Naive thymus-derived CD8-positive, alpha-beta T cell (primary cell): ENCODE measurements around the gene KCP. TPM values are rescaled to one million over a fixed set of nuclear protein-coding genes. Genes with fewer than 3 reads are reported as not detected.

Experiments
- ATAC-seq, 2 donors: fragments of 150-1000 bp; cut with Tn5 transposase in 1 of 2; sonication (Bioruptor Pico), chemical (Tn5 transposase) in 1 of 2; 1 replicate in 1 of 2; 2 replicates in 1 of 2; pipeline ENCODE4 v1.10.0; 2021; ENCODE audit warnings: mild to moderate bottlenecking in 2 of 2, moderate library complexity in 2 of 2
- POLR2A ChIA-PET: fragments of 350-600 bp; sonication (Branson Sonifier 250); formaldehyde crosslinking; loops from one replicate; lab custom pipeline; 2021; ENCODE audit warnings: antibody characterized with exemption; lab: Charles Lee
- DNase-seq, 10 donors: peaks; one replicate each; pipeline versions ENCODE4 v3.0.0 to v3.0.0-alpha.2; 2020 to 2022
- H3K27ac Mint-ChIP-seq, 10 donors: one replicate each; pipeline ENCODE4 v1.8.0; 2020 to 2022; ENCODE audit warnings: mild to moderate bottlenecking in 10 of 10, mixed read lengths in 10 of 10, moderate library complexity in 4 of 10, inconsistent platforms in 1 of 10
- H3K27me3 Mint-ChIP-seq, 5 donors: one replicate each; pipeline ENCODE4 v1.8.0; 2021 to 2022; ENCODE audit warnings: mixed read lengths in 5 of 5
- H3K36me3 Mint-ChIP-seq, 3 donors: one replicate each; pipeline ENCODE4 v1.8.0; 2020 to 2022; ENCODE audit warnings: mixed read lengths in 3 of 3, mild to moderate bottlenecking in 2 of 3, inconsistent platforms in 1 of 3
- H3K4me1 Mint-ChIP-seq, 4 donors: one replicate each; pipeline ENCODE4 v1.8.0; 2021 to 2022; ENCODE audit warnings: mixed read lengths in 4 of 4
- H3K4me3 Mint-ChIP-seq, 10 donors: one replicate each; pipeline ENCODE4 v1.8.0; 2020 to 2022; ENCODE audit warnings: mild to moderate bottlenecking in 10 of 10, mixed read lengths in 10 of 10, moderate library complexity in 6 of 10, inconsistent platforms in 1 of 10
- H3K9me3 Mint-ChIP-seq, 9 donors: one replicate each; pipeline ENCODE4 v1.8.0; 2020 to 2022; ENCODE audit warnings: mixed read lengths in 9 of 9, mild to moderate bottlenecking in 3 of 9, inconsistent platforms in 1 of 9, moderate library complexity in 1 of 9
- polyA plus RNA-seq, 3 donors: library from polyadenylated mRNA; unstranded; fragments of 300-500 nt; fragmentation: Illumina TruSeq; gene quantifications; one replicate each; pipeline ENCODE4 v1.2.3, GENCODE V29; 2021
- total RNA-seq, 8 experiments: library from RNA in 2 of 8; stranded (reverse) in 2 of 8; gene quantifications; one replicate each; pipeline ENCODE4 v1.2.3 and lab custom pipeline; 2021 to 2026

KCP gene
- total and polyA plus RNA-seq, 5 experiments from 2014 or later, result 0.29 to 0.33 TPM; not detected in 3

DNA sequence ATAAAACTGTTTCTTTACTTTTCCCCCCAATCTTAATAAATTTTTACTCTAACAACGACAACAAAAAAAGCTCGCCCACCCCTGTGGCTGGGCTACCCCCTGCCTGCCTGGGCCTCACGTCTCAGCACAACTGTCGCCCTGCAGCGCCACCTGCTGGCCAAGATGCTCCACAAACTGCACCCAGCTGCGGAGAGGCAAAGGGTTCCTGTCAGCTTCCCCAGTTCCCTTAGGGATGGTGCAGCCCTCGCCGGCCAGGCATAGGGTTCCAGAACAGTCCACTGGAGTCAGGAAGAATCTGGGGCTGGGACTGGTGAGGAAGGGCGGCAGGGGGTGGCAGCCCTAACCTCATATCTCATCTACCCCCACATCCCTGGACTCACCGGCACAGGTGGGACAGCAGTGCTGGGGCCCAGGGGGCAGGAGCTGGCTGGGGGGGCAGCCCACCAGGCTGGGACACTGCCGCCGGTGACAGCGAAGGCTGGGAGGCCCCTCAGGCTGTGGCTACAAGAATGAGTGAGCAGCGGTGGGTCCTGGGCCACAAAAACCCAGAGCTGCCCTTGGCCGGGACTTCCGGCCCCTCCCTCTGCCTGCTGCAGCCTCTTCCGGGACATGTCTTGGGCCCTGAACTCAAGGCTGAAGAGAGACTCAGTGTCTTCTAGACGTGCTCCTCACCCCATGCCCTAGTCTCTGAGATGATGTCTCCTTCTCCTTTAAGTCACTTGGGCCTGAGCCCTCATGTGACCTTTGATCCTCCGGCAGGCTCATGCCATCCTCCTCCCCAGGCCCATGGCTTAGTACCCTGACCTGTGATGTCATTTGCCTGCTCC, 26.7 kb downstream of the KCP start:
- Mint-ChIP-seq H3K4me1 (peaks cover 0 to 4% (median under 1%) of the 10 kb centered on the region in 4 donors), H3K4me3 (peak overlapping the region in 1 of 10 donors; percentile 60), H3K9me3 (no peaks in the 10 kb centered on the region), H3K27me3 (peaks cover 2 to 22% (median 9%) of the 10 kb centered on the region in 5 donors), H3K27ac (peak overlapping the region in 3 of 10 donors; percentile 19 to 70 (median 35)), H3K36me3 (no peaks in the 10 kb centered on the region)
- POLR2A ChIA-PET, result interaction anchor here (1.0 kb wide), 1 partner anchor 41 kb away, joined by 4 read pairs; no protein-coding TSS in a partner anchor
- ATAC-seq (peak; percentile 90 to 98), DNase-seq (peak; percentile 65 to 91 (median 85))

DNA sequence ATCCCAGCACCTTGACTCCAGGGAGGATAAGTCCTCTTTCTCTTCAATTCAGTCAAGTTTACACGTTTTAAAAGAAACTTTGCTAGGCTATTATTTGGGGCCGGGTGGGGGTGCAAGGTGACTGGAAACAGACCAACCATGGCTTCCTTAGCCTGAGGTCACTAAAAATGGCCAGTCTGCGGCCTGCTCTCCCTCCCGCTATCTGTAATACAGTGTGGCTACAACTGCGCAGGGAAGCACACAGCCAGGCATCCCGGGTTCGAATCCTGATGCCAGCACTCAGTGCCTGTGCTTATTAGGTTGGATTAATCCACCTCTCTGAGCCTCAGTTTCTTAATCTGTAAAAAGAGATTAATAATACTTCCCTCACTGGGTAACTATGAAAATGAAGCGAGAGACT, 28.4 kb downstream of the KCP start:
- Mint-ChIP-seq H3K4me3 (no peak overlapping the region), H3K27ac (no peak overlapping the region), H3K9me3 (no peaks in the 10 kb centered on the region), H3K4me1 (peaks cover 0 to 4% (median 2%) of the 10 kb centered on the region in 4 donors), H3K36me3 (no peaks in the 10 kb centered on the region), H3K27me3 (peaks cover 2 to 22% (median 9%) of the 10 kb centered on the region in 5 donors)
- DNase-seq, result no peak
- POLR2A ChIA-PET, result no interaction called here
- no peak for ATAC-seq

DNA sequence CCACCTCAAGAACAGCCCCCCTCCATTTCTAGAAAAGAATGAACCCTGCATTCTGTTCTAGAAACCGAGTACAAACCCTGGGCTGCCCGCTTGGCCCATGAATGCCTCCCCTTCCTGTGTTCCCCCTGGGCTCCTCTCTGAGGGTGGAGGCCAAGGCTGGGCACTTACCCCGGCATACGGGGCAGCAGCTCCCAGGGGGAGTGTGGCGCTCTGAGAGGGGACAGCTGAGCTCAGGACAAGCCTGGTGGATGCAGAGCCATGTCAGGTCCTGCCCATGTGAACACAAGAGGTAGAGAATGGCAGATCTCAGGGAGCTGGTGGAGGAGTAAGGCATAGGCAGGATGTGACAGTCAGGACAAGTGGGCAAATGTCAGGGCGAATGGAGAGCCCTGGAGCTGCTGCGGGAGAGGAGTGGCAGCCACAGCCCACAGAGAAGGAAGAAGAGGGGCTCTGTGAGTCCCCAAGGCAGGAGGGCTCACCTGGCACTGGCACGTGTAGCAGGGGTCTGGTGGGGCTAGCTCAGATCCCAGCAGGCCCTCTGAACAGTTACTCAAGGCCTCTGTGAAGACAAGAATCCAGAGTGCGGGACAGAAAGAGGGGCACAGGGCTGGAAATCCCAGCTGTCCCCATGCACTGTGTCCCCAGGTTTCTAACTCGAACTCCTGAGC, 28.9 kb downstream of the KCP start:
- no peak for ATAC-seq
- Mint-ChIP-seq H3K4me3 (no peak overlapping the region), H3K27ac (peak overlapping the region in 1 of 10 donors; percentile 85), H3K9me3 (no peaks in the 10 kb centered on the region), H3K4me1 (peaks cover 0 to 4% (median 2%) of the 10 kb centered on the region in 4 donors), H3K36me3 (no peaks in the 10 kb centered on the region), H3K27me3 (peaks cover 2 to 22% (median 8%) of the 10 kb centered on the region in 5 donors)
- DNase-seq, result peak in 1 of 10 donors; percentile 51
- POLR2A ChIA-PET, result no interaction called here

DNA sequence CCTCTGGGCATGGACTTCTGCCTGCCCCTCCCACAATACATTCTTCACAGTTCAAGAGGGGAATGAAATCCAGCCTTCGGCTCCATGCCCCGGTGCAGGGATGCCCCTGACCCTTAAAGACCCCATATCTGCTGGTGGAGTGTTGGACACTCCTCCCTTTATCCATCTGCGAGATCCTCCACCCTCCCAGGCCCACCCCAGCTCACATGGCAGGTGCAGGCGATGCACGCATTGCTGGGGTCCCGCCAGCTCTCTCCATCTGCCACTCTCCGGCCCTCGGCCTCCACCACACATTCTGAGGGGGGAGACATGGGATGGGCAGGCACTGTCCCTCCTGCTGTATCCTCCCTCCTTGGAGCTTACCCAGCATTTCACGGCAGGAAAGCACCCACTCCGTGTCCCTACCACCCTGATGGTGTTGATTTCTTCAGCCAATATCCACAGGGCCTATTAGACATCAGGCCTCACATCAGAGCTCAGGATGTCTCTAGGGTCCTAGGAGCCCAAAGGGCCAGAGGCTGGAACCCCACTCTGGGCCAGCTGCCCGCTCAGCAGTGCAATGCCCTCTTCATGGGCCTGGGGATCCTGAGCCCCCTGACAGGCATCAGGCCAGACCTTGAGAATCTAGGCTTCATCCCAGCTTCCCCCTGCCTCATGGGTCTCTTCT, 29.6 kb downstream of the KCP start:
- H3K4me1 Mint-ChIP-seq, result peaks cover 0 to 4% (median 2%) of the 10 kb centered on the region in 4 donors
- no peaks in the 10 kb centered on the region for H3K9me3 Mint-ChIP-seq
- POLR2A ChIA-PET, result interaction anchor here (1.2 kb wide), 1 partner anchor 39 kb away, joined by 3 read pairs; no protein-coding TSS in a partner anchor
- peaks cover 2 to 16% (median 6%) of the 10 kb centered on the region in 5 donors for H3K27me3 Mint-ChIP-seq
- ATAC-seq (no peak), DNase-seq (peak in 1 of 10 donors; percentile 49)
- H3K4me3 Mint-ChIP-seq, result no peak overlapping the region
- peak overlapping the region in 2 of 10 donors; percentile 11 to 85 for H3K27ac Mint-ChIP-seq
- no peaks in the 10 kb centered on the region for H3K36me3 Mint-ChIP-seq

DNA sequence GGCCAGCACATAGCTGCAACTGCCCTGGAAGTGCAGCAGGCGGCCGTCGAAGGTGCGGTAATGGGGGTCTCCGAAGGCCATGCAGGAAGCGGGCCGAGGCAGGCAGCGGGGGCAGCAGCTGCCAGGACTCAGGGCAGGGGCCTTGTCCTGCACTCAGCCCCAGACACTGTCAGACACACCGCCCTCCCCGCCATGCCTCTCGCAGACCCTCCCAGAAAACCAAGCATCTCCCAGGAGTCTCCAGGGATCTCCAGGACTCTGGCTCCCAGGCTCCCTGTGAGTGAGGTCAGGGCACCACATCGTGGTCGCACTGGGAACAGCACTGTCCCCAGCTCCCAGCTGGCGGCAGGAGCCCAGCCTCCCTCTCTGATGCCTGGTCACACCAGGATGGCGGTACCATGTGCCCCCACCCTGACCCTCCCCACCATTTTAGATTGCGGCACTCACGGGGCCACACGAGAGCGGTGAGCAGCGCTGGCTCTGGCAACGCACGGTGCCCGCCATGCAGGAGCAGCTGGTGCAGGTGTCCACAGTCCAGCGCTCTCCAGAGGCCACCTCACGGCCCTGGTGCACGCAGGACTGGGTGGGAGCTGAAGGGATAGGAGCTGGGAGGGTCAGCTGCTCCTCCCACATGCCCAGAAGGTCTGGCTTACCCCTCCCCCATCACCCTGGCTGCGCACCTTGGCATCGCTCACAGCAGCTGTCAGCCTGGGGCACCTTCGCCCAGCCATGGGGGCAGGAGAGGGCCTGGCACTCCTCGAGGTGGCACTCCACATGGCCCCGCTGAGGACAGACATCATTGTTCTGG, 30.4 kb downstream of the KCP start:
- H3K36me3 Mint-ChIP-seq, result no peaks in the 10 kb centered on the region
- H3K27me3 Mint-ChIP-seq, result peaks cover 0 to 8% (median 0%) of the 10 kb centered on the region in 5 donors
- H3K4me3 Mint-ChIP-seq, result no peak overlapping the region
- POLR2A ChIA-PET, result interaction anchor here (1.2 kb wide), 1 partner anchor 38 kb away, joined by 3 read pairs; no protein-coding TSS in a partner anchor
- peak in 1 of 10 donors; percentile 48 for DNase-seq
- H3K27ac Mint-ChIP-seq, result no peak overlapping the region
- ATAC-seq, result no peak
- H3K9me3 Mint-ChIP-seq, result no peaks in the 10 kb centered on the region
- H3K4me1 Mint-ChIP-seq, result peaks cover 0 to 4% (median 2%) of the 10 kb centered on the region in 4 donors

DNA sequence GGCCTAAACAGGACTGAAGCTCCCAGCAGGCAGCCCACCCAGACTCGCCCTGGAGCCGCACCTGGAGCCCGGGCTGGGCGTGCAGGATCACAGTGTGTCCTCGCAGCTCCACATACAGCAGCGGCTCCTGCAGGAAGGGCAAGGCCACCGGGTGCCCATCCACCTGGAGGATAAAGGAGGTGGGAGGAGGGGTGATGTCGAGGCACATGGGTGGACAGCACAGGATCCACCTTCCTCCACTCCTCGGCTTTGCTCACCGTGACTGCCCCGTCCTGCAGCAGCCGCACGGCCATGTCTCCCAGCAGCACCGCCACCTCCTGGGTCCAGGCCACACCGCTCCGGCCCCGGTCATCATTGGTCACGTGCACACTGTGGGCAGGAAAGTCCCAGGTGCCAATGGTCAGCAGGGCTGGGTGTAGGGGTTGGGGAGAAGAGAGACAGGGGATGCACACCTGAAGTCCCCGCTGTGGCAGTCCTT, 31.0 kb downstream of the KCP start:
- Mint-ChIP-seq H3K36me3 (no peaks in the 10 kb centered on the region), H3K27me3 (peaks cover 0 to 3% (median 0%) of the 10 kb centered on the region in 5 donors), H3K4me1 (peaks cover 0 to 4% (median 2%) of the 10 kb centered on the region in 4 donors), H3K27ac (no peak overlapping the region), H3K9me3 (no peaks in the 10 kb centered on the region), H3K4me3 (no peak overlapping the region)
- ATAC-seq (no peak), DNase-seq (peak in 1 of 10 donors; percentile 55)
- POLR2A ChIA-PET, result interaction anchor here (0.7 kb wide), 1 partner anchor 10 kb away, joined by 3 read pairs; no protein-coding TSS in a partner anchor

DNA sequence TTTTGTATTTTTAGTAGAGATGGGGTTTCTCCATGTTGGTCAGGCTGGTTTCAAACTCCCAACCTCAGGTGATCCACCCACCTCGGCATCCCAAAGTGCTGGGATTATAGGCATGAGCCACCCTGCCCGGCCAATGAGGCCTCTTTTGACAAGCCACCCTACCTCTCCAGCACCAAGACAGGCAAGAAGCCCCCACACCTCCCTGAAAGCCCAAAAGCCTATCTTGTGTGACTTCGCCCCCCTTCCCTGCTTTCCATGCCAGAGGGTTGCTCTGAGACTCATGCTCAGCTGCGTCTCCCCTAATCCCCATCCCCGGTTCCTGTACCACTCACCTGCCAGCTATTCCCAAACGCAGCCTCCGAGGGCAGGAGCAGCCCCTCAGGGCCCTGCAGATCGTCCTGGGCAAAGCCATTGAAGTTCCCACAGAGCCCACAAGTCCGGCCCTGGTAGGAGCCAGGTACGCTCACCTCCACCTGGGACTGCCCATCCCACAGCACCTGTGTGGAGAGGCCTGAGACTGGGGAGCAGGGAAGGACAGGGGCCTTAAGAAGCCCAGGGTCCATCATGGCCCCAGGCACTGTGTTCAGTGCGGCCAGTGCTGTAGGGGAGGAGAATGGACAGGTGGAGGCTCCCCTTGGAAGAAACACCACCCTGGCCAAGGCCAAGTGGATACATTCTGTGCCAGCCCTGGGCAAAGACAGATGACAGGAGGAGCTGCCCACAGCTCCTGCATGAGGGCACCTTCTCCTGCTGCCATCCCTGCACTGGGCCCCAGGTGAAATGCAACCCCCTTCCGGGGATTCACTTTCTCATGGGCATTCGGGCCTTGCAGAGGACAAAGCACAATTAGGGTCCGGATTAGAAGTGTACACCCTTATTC, 32.0 kb downstream of the KCP start:
- Mint-ChIP-seq H3K27ac (no peak overlapping the region), H3K27me3 (peaks cover 0 to 3% (median 0%) of the 10 kb centered on the region in 5 donors), H3K4me1 (peaks cover 0 to 4% (median 2%) of the 10 kb centered on the region in 4 donors), H3K36me3 (no peaks in the 10 kb centered on the region), H3K4me3 (no peak overlapping the region), H3K9me3 (no peaks in the 10 kb centered on the region)
- ATAC-seq, result no peak
- peak in 1 of 10 donors; percentile 45 for DNase-seq
- POLR2A ChIA-PET, result interaction anchor here (0.7 to 0.8 kb wide), 2 partner anchors 9 to 197 kb away, joined by 3 read pairs; no protein-coding TSS in a partner anchor

DNA sequence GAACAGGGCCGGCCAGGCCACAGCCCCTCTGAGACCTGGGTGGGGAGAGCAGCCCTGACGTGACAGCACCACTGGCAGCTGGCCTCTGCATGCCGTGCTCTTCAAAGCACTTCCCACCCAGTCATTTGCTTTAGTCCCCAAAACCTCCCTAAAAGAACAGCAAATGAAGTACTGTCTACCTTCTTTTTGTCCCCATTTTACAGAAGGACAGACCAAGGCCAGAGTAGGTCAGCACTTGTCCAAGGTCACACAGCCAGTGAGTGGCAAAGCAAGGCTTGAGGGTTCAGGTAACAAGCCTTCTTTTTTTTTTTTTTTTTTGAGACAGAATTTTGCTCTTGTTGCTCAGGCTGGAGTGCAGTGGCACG, 32.8 kb downstream of the KCP start:
- DNase-seq, result peak in 1 of 10 donors; percentile 30
- Mint-ChIP-seq H3K9me3 (no peaks in the 10 kb centered on the region), H3K27me3 (peaks cover 0 to 3% (median 0%) of the 10 kb centered on the region in 5 donors), H3K27ac (no peak overlapping the region), H3K4me3 (no peak overlapping the region), H3K4me1 (peaks cover 0 to 4% (median 2%) of the 10 kb centered on the region in 4 donors), H3K36me3 (no peaks in the 10 kb centered on the region)
- ATAC-seq, result no peak
- POLR2A ChIA-PET, result interaction anchor here (0.8 kb wide), 1 partner anchor 196 kb away, joined by 3 read pairs; no protein-coding TSS in a partner anchor

DNA sequence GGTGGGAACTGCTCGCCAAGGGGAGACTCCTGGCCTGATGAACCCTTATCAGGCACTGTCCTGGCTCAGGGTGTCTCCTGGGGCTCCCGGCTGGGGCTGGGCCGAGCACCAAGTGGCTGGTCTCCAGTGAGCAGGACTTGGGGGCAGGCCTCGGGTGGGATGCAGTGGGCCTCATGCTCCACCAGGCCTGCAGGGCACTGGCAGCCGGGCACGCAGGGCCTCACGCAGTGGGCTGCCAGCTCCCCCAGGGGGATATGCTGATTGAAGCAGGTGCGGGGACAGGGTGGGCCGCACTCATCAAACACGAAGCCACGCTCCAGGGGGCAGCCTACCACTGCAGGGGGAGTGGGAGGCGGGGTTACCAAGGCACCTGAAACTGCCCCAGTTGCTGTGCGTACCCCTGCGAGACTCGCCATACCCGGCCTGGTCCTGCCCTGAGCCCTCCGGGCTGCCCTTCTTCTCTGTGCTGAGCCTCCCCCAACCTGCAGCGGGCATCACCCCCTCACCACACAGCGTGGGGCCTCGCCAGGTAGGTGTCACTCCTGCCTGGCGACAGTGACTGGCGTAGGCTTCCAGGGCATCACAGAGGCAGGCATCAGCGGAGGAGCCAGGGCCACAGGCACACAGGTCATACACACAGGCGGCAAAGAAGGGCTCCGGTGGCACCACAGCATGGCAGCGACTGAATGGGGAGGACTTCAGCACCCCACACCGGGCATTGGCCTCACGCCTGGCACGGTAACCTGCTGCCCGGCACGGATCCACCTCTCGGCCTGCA, 33.3 kb downstream of the KCP start:
- ATAC-seq (no peak), DNase-seq (peak in 1 of 10 donors; percentile 53)
- no peak overlapping the region for H3K4me3 Mint-ChIP-seq
- H3K9me3 Mint-ChIP-seq, result no peaks in the 10 kb centered on the region
- H3K36me3 Mint-ChIP-seq, result no peaks in the 10 kb centered on the region
- POLR2A ChIA-PET, result interaction anchor here (0.8 kb wide), 1 partner anchor 196 kb away, joined by 3 read pairs; no protein-coding TSS in a partner anchor
- H3K4me1 Mint-ChIP-seq, result peaks cover 0 to 3% (median 1%) of the 10 kb centered on the region in 4 donors
- H3K27ac Mint-ChIP-seq, result no peak overlapping the region
- peaks cover 0 to 3% (median 0%) of the 10 kb centered on the region in 5 donors for H3K27me3 Mint-ChIP-seq

DNA sequence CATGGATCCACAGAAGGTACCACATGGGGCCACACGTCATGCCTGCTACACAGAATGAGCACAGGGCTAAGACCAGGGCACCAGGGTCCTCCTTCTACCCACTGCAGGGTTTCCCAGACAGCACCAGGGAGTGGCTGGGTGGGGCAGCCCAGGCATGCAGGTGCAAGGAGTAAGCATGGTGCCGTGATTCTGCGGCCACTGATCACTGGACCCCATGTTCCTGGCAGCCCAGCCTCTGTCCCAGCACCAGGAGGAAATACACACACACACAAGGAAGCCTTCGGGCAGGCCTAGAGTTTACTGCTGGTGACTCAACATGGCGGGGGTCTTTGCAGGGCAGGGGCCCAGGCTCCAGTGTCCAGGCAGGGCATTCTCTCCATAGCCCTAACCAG, 33.9 kb downstream of the KCP start:
- peak in 1 of 10 donors; percentile 32 for DNase-seq
- peaks cover 0 to 3% (median 0%) of the 10 kb centered on the region in 5 donors for H3K27me3 Mint-ChIP-seq
- no peak overlapping the region for H3K27ac Mint-ChIP-seq
- no peak overlapping the region for H3K4me3 Mint-ChIP-seq
- POLR2A ChIA-PET, result no interaction called here
- no peaks in the 10 kb centered on the region for H3K9me3 Mint-ChIP-seq
- H3K36me3 Mint-ChIP-seq, result no peaks in the 10 kb centered on the region
- ATAC-seq, result no peak
- peaks cover 0 to 3% (median 1%) of the 10 kb centered on the region in 4 donors for H3K4me1 Mint-ChIP-seq
